OCI-LY1 (cell line): ENCODE data around the gene ARMCX5.
A peak's percentile ranks its signal among the peaks of the same experiment; 100 is the strongest.

Source experiments
- H2AFZ ChIP-seq: fragments of 200-600 bp; sonication (generic), shearing (Covaris generic); 2 replicates; pipeline ENCODE4 v1.6.0; 2014; ENCODE audit warnings: antibody characterized with exemption, mild to moderate bottlenecking, low read length
- H3F3A ChIP-seq: fragments of 200-600 bp; sonication (generic), shearing (Covaris generic); 2 replicates; pipeline ENCODE4 v1.6.0; 2014; ENCODE audit warnings: mild to moderate bottlenecking, antibody characterized with exemption, low read length, moderate library complexity; ENCODE audit not compliant: insufficient read depth
- H3K27ac ChIP-seq: fragments of 200-600 bp; sonication (generic); 2 replicates; pipeline ENCODE4 v1.5.1; 2014; ENCODE audit warnings: low read length, mixed run types, mild to moderate bottlenecking, low read depth; ENCODE audit not compliant: poor library complexity, severe bottlenecking
- H3K27me3 ChIP-seq: fragments of 200-600 bp; sonication (generic); 2 replicates; pipeline ENCODE4 v1.6.0; 2014; ENCODE audit warnings: antibody characterized with exemption, mild to moderate bottlenecking, low read length, moderate library complexity; ENCODE audit not compliant: insufficient read depth
- H3K36me3 ChIP-seq: fragments of 200-600 bp; sonication (generic); 2 replicates; pipeline ENCODE4 v1.6.1; 2014; ENCODE audit warnings: mild to moderate bottlenecking, antibody characterized with exemption, low read length, moderate library complexity, mixed read lengths; ENCODE audit not compliant: insufficient read depth
- H3K4me1 ChIP-seq: fragments of 200-600 bp; sonication (generic); 2 replicates; pipeline ENCODE4 v1.5.1; 2014; ENCODE audit warnings: mild to moderate bottlenecking, low read length, moderate library complexity; ENCODE audit not compliant: insufficient read depth, severe bottlenecking
- H3K4me2 ChIP-seq: fragments of 200-600 bp; sonication (generic), shearing (Covaris generic); 2 replicates; pipeline ENCODE4 v1.6.1; 2014; ENCODE audit warnings: low read length
- H3K4me3 ChIP-seq: fragments of 200-600 bp; sonication (generic); 2 replicates; pipeline ENCODE4 v1.5.1; 2014; ENCODE audit warnings: low read length, low read depth, mild to moderate bottlenecking, mixed read lengths; ENCODE audit not compliant: poor library complexity, severe bottlenecking
- H3K79me2 ChIP-seq: fragments of 200-600 bp; shearing (Covaris generic); 2 replicates; pipeline ENCODE4 v1.6.1; 2016; ENCODE audit warnings: mixed run types, low read length, mixed read lengths; ENCODE audit not compliant: insufficient read depth
- H3K9ac ChIP-seq: fragments of 200-600 bp; sonication (generic), shearing (Covaris generic); 2 replicates; pipeline ENCODE4 v1.6.1; 2014; ENCODE audit warnings: mild to moderate bottlenecking, low read length, mixed read lengths
- H3K9me2 ChIP-seq: fragments of 200-600 bp; sonication (generic), shearing (Covaris generic); 2 replicates; pipeline ENCODE4 v1.6.1; 2014; ENCODE audit warnings: low read depth, mild to moderate bottlenecking, low read length, mixed read lengths
- H3K9me3 ChIP-seq: fragments of 200-600 bp; shearing (Covaris generic); 2 replicates; pipeline ENCODE4 v1.6.1; 2014; ENCODE audit warnings: low read length, mixed read lengths
- H4K20me1 ChIP-seq: fragments of 200-600 bp; sonication (generic), shearing (Covaris generic); 2 replicates; pipeline ENCODE4 v1.6.0; 2016; ENCODE audit warnings: mild to moderate bottlenecking, low read length; ENCODE audit not compliant: insufficient read depth
- CTCF ChIP-seq: fragments of 200-600 bp; sonication (generic), shearing (Covaris generic); IDR thresholded peaks from 2 replicates; pipeline ENCODE4 v1.5.1; 2017; ENCODE audit warnings: mild to moderate bottlenecking, antibody characterized with exemption, low read length, moderate library complexity, mixed read lengths
- EZH2 ChIP-seq: fragments of 200-600 bp; sonication (generic), shearing (Covaris generic); IDR thresholded peaks from 2 replicates; pipeline ENCODE4 v1.8.0; 2017; ENCODE audit warnings: borderline replicate concordance, mixed run types, mild to moderate bottlenecking, antibody characterized with exemption, low read length, moderate library complexity, mixed read lengths

The ARMCX5 gene

GRCh38 chrX:102599084-102599950 is at the start of gene ARMCX5:
ARMCX5 (plus strand) TSS chrX:102599515; CDS start chrX:102602142, 2,627 bp downstream.
- TF ChIP-seq EZH2, result no peak
- no peak for TF ChIP-seq CTCF
- Histone ChIP-seq H3K4me3 (peak within 1 kb of the TSS; percentile 74), H2AFZ (peak within 1 kb of the TSS; percentile 84), H3K9me3 (no peaks in the 10 kb centered on the region), H3K79me2 (no peaks in the 10 kb centered on the region), H4K20me1 (no peaks in the 10 kb centered on the region), H3K4me2 (peak within 1 kb of the TSS; percentile 88), H3K36me3 (peaks cover 10% of the 10 kb centered on the region; the same call in 1 of the 2 replicates), H3K9ac (peak within 1 kb of the TSS; percentile 84), H3K27me3 (no peaks in the 10 kb centered on the region), H3K27ac (peak within 1 kb of the TSS; percentile 49), H3K4me1 (peaks cover 16% of the 10 kb centered on the region), H3K9me2 (no peaks in the 10 kb centered on the region), H3F3A (no peaks in the 10 kb centered on the region)

DNA sequence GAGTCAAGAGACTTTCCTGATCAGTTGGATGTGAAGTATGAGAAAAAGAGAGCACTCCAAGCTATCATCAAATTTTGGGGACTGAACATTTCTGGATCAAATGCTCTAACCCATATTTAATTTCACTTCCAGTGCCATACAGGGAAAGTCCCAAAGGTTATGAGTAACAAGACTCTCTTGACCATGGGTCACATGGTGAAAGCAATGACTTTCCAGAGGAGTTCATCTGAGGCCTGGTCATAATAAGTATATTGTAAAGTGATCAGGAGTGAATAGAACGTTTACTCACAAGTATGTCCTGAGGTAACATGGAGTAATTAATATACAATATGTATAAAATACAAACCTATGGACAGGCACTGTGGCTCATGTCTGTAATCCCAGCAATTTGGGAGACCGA is 40.7 kb upstream of the ARMCX5 start:
- Histone ChIP-seq H3K4me2 (no peak overlapping the region), H3K27me3 (no peaks in the 10 kb centered on the region), H3K27ac (no peak overlapping the region), H2AFZ (no peak overlapping the region), H3K9me3 (no peaks in the 10 kb centered on the region), H3K4me1 (no peaks in the 10 kb centered on the region), H3K9me2 (no peaks in the 10 kb centered on the region), H3K36me3 (no peaks in the 10 kb centered on the region), H4K20me1 (no peaks in the 10 kb centered on the region), H3K4me3 (no peak overlapping the region), H3K79me2 (no peaks in the 10 kb centered on the region), H3K9ac (no peak overlapping the region), H3F3A (no peaks in the 10 kb centered on the region)
- no peak for TF ChIP-seq CTCF
- TF ChIP-seq EZH2, result no peak

GRCh38 chrX:102560423-102561068 is 38.8 kb upstream of the ARMCX5 start:
- no peaks in the 10 kb centered on the region for H3F3A ChIP-seq

More at GRCh38 chrX:102560423-102561068, 38.8 kb upstream of the ARMCX5 start:
- no peak overlapping the region for H3K9ac ChIP-seq
- no peaks in the 10 kb centered on the region for H3K4me1 ChIP-seq
- H3K79me2 ChIP-seq, result no peaks in the 10 kb centered on the region
- TF ChIP-seq EZH2 (no peak), CTCF (no peak)
- no peak overlapping the region for H3K27ac ChIP-seq
- no peaks in the 10 kb centered on the region for H3K27me3 ChIP-seq
- H3K4me3 ChIP-seq, result no peak overlapping the region
- H4K20me1 ChIP-seq, result no peaks in the 10 kb centered on the region
- H2AFZ ChIP-seq, result no peak overlapping the region
- no peaks in the 10 kb centered on the region for H3K9me3 ChIP-seq
- H3K9me2 ChIP-seq, result no peaks in the 10 kb centered on the region
- no peaks in the 10 kb centered on the region for H3K36me3 ChIP-seq
- no peak overlapping the region for H3K4me2 ChIP-seq
